HG03432 (cell line): Measurements from ENCODE around the gene SMIM21.

Experiments
- ATAC-seq: cut with Tn5 transposase; IDR thresholded peaks from one replicate; pipeline ENCODE4 v1.9.1; 2021; ENCODE audit warnings: mild to moderate bottlenecking, moderate library complexity; ENCODE audit not compliant: unreplicated experiment

The SMIM21 gene

GRCh38 chr18:75378376-75379315 lies 48.9 kb downstream of the SMIM21 start:
- ATAC-seq: no peak

- ATAC-seq: no peak
Measured at GRCh38 chr18:75377926-75378325, 49.6 kb downstream of the SMIM21 start.

- no peak for ATAC-seq
Measured at GRCh38 chr18:75377258-75377657, 50.2 kb downstream of the SMIM21 start.

GRCh38 chr18:75376004-75376403 lies 51.5 kb downstream of the SMIM21 start:
- ATAC-seq: no peak

GRCh38 chr18:75375341-75375740 lies 52.2 kb downstream of the SMIM21 start:
- no peak for ATAC-seq

- no peak for ATAC-seq
Measured at GRCh38 chr18:75374466-75374865, 53.0 kb downstream of the SMIM21 start.

GRCh38 chr18:75369026-75369721 lies 58.3 kb downstream of the SMIM21 start:
- ATAC-seq: no peak

GRCh38 chr18:75365837-75366236 lies 61.7 kb downstream of the SMIM21 start:
- ATAC-seq: no peak

- ATAC-seq: no peak
Measured at GRCh38 chr18:75365254-75365629, 62.3 kb downstream of the SMIM21 start.

GRCh38 chr18:75364512-75365253 lies 62.8 kb downstream of the SMIM21 start:
- ATAC-seq: no peak

- no peak for ATAC-seq
Measured at GRCh38 chr18:75363446-75364225, 63.9 kb downstream of the SMIM21 start.

- no peak for ATAC-seq
Measured at GRCh38 chr18:75362435-75362834, 65.1 kb downstream of the SMIM21 start.

- no peak for ATAC-seq
Measured at GRCh38 chr18:75360941-75361340, 66.6 kb downstream of the SMIM21 start.

GRCh38 chr18:75360215-75360614 lies 67.3 kb downstream of the SMIM21 start:
- no peak for ATAC-seq
